Measurements from ENCODE around the gene SLC23A2. TPM values are rescaled to one million over a fixed set of nuclear protein-coding genes. Genes with fewer than 3 reads are reported as not detected.

SLC23A2 gene
- total RNA-seq, 1 donor from 2014 or later, result 20.6 TPM

Other genes starting within 250 kb of the SLC23A2 start
- 36.6 and 70.4 TPM in 2 replicates for gene RASSF2, start 177.9 kb downstream of the SLC23A2 start, total RNA-seq
- gene TMEM230, start 111.6 kb upstream of the SLC23A2 start, total RNA-seq, result 112 and 124 TPM in 2 replicates
- 101 and 102 TPM in 2 replicates for gene PCNA, start 118.4 kb upstream of the SLC23A2 start, total RNA-seq
- gene CDS2, start 125.5 kb upstream of the SLC23A2 start, total RNA-seq, result 27.5 and 39.3 TPM in 2 replicates

Measured in glomerular endothelial cell (primary cell).